HG02870 (cell line): ENCODE results near the gene ARIH2.
"Not testable (repeated sequence)": the region's sequence is repeated elsewhere in the genome, so short reads cannot be mapped to it uniquely, and the experiment has no call there.

Source experiments
- ATAC-seq: cut with Tn5 transposase; IDR thresholded peaks from one replicate; pipeline ENCODE4 v1.9.1; 2021; ENCODE audit warnings: mild to moderate bottlenecking, moderate library complexity; ENCODE audit not compliant: unreplicated experiment

ARIH2 gene

GRCh38 chr3:48999085-48999858, 80.6 kb downstream of the ARIH2 start:
- no peak for ATAC-seq

GRCh38 chr3:49001155-49001554, 82.5 kb downstream of the ARIH2 start:
- ATAC-seq: no peak

- no peak for ATAC-seq
Observed at GRCh38 chr3:49004352-49005302, 86.0 kb downstream of the ARIH2 start.

- no peak for ATAC-seq
Observed at GRCh38 chr3:49005303-49005680, 86.7 kb downstream of the ARIH2 start.

- no peak for ATAC-seq
Observed at GRCh38 chr3:49005998-49006397, 87.4 kb downstream of the ARIH2 start.

GRCh38 chr3:49006408-49007067, 87.9 kb downstream of the ARIH2 start:
- no peak for ATAC-seq

- peak; percentile 81 for ATAC-seq
Observed at GRCh38 chr3:49007068-49007770, 88.6 kb downstream of the ARIH2 start, which contains the start of gene WDR6. Gene WDR6 (plus strand): TSS chr3:49007391. CDS start chr3:49007432, 41 bp downstream.

- peak; percentile 28 for ATAC-seq
Observed at GRCh38 chr3:49007771-49008528, 89.3 kb downstream of the ARIH2 start.

- not testable (repeated sequence) for ATAC-seq
Observed at GRCh38 chr3:49008627-49009026, 90.0 kb downstream of the ARIH2 start.

GRCh38 chr3:49009396-49009795, 90.8 kb downstream of the ARIH2 start:
- no peak for ATAC-seq

GRCh38 chr3:49012441-49013017, 93.9 kb downstream of the ARIH2 start:
- no peak for ATAC-seq

GRCh38 chr3:49013113-49013737, 94.6 kb downstream of the ARIH2 start:
- no peak for ATAC-seq

- ATAC-seq: no peak
Observed at GRCh38 chr3:49013738-49014660, 95.4 kb downstream of the ARIH2 start.

- no peak for ATAC-seq
Observed at GRCh38 chr3:49015072-49015471, 96.4 kb downstream of the ARIH2 start.

- ATAC-seq: no peak
Observed at GRCh38 chr3:49015765-49016164, 97.1 kb downstream of the ARIH2 start.

- ATAC-seq: no peak
Observed at GRCh38 chr3:49016414-49017228, 98.0 kb downstream of the ARIH2 start.
